GM19452 (cell line): Measurements from ENCODE around the gene SLC6A16.
"Not testable (repeated sequence)": the region's sequence is repeated elsewhere in the genome, so short reads cannot be mapped to it uniquely, and the experiment has no call there.

Source experiments
- ATAC-seq: cut with Tn5 transposase; IDR thresholded peaks from one replicate; pipeline ENCODE4 v1.9.1; 2021; ENCODE audit not compliant: unreplicated experiment

The SLC6A16 gene

GRCh38 chr19:49347191-49347590 lies 22.2 kb upstream of the SLC6A16 start:
- ATAC-seq, result no peak

GRCh38 chr19:49344505-49345423 lies 19.8 kb upstream of the SLC6A16 start:
- ATAC-seq, result no peak

- ATAC-seq, result no peak
Observed at GRCh38 chr19:49343123-49343522, 18.1 kb upstream of the SLC6A16 start.

- no peak for ATAC-seq
Observed at GRCh38 chr19:49342291-49342721, 17.3 kb upstream of the SLC6A16 start.

- no peak for ATAC-seq
Observed at GRCh38 chr19:49340865-49341718, 16.1 kb upstream of the SLC6A16 start.

- peak; percentile 61 for ATAC-seq
Observed at GRCh38 chr19:49340069-49340864, 15.3 kb upstream of the SLC6A16 start.

- ATAC-seq, result no peak
Observed at GRCh38 chr19:49339301-49340068, 14.5 kb upstream of the SLC6A16 start.

- no peak for ATAC-seq
Observed at GRCh38 chr19:49338691-49339300, 13.8 kb upstream of the SLC6A16 start.

GRCh38 chr19:49338023-49338677 lies 13.2 kb upstream of the SLC6A16 start:
- no peak for ATAC-seq

GRCh38 chr19:49337267-49338022 lies 12.5 kb upstream of the SLC6A16 start:
- no peak for ATAC-seq

- ATAC-seq, result no peak
Observed at GRCh38 chr19:49336482-49337266, 11.7 kb upstream of the SLC6A16 start.

- no peak for ATAC-seq
Observed at GRCh38 chr19:49335784-49336481, 10.9 kb upstream of the SLC6A16 start.

GRCh38 chr19:49335071-49335783 lies 10.2 kb upstream of the SLC6A16 start, which contains the start of gene CD37:
Gene CD37 (plus strand): TSS chr19:49335406. CDS start chr19:49335541, 135 bp downstream.
- no peak for ATAC-seq

GRCh38 chr19:49333811-49334288 lies 8.9 kb upstream of the SLC6A16 start:
- ATAC-seq, result peak; percentile 45

- no peak for ATAC-seq
Observed at GRCh38 chr19:49333418-49333805, 8.4 kb upstream of the SLC6A16 start.

GRCh38 chr19:49332691-49333417 lies 7.9 kb upstream of the SLC6A16 start:
- ATAC-seq, result not testable (repeated sequence)
